Right lobe of liver (tissue), 4 donors: Measurements from ENCODE around the gene STN1.

Source experiments
- POLR2A ChIP-seq: fragments of 450-650 bp; IDR thresholded peaks from one replicate; pipeline ENCODE4 v1.6.1; 2017; ENCODE audit warnings: antibody characterized with exemption, mild to moderate bottlenecking
- TF ChIP-seq, protein P1 (sequence below), 4 donors: fragments of 200-600 bp in 3 of 4; fragments of 450-650 bp in 1 of 4; IDR thresholded peaks; one replicate each; pipeline versions ENCODE4 v1.5.1 to v1.8.0; 2016 to 2022; ENCODE audit warnings: antibody characterized with exemption in 4 of 4, mild to moderate bottlenecking in 2 of 4
- donor health status: DM: no; HTN: no; CAD: no.
- donor health status: DM: no; HTN: no; CAD: no.
- donor health status: DM: no; HTN: yes; CAD: no.

DNA sequence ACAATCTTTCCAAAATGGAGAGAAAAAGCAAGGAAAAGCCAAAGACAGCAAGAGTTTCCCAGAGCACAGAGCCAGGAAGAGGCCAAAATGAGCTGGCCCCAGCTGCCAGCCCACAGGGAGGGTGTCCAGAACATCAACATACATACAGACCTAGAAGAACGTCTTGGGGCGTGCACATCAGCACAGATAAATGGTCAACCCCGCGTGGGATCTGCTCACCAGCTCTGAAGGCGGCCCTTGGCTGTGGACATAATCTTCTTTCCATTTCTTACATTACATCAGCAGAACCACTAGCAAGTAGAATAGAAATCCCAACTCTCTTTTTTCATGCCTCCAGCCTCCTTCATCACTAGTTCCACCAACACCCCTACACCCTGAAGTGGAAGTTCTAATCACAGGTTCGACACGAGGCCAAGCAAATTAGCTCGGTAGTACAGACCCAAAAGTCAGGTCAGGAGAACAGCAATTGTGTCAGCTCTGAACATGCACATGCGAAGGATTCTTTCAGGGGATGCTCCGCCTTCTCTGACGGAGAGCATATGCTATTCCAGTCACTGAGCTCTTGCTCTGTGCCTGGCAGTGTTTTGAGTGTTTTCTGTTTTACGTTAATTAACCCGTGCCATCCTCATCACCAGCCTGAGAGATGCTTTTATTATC is 79.0 kb downstream of the STN1 start:
- TF ChIP-seq, protein P1, sequence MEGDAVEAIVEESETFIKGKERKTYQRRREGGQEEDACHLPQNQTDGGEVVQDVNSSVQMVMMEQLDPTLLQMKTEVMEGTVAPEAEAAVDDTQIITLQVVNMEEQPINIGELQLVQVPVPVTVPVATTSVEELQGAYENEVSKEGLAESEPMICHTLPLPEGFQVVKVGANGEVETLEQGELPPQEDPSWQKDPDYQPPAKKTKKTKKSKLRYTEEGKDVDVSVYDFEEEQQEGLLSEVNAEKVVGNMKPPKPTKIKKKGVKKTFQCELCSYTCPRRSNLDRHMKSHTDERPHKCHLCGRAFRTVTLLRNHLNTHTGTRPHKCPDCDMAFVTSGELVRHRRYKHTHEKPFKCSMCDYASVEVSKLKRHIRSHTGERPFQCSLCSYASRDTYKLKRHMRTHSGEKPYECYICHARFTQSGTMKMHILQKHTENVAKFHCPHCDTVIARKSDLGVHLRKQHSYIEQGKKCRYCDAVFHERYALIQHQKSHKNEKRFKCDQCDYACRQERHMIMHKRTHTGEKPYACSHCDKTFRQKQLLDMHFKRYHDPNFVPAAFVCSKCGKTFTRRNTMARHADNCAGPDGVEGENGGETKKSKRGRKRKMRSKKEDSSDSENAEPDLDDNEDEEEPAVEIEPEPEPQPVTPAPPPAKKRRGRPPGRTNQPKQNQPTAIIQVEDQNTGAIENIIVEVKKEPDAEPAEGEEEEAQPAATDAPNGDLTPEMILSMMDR (IDR thresholded peaks at IDR 0.05), result no peak
- no peak for TF ChIP-seq POLR2A
